ENCODE measurements around the gene GNB5.

GNB5 gene

GRCh38 chr15:52225230-52225629 lies 34.0 kb upstream of the GNB5 start:
- H3K27me3 ChIP-seq (ENCODE audit: insufficient read depth, poor library complexity, severe bottlenecking): no peaks in the 10 kb centered on the region
- DNase-seq (ENCODE audit: low read depth in 1 of 2, low spot score in 1 of 2): no peak
- TF ChIP-seq CTCF (IDR thresholded peaks at IDR 0.05; ENCODE audit: insufficient read depth, low read length): no peak
- no peak overlapping the region for H3K27ac ChIP-seq (replicated peaks)
- H3K4me3 ChIP-seq (replicated peaks; ENCODE audit: insufficient read depth, low read length): no peak overlapping the region

GRCh38 chr15:52224211-52224610 lies 33.0 kb upstream of the GNB5 start:
- Histone ChIP-seq H3K27me3 (ENCODE audit: insufficient read depth, poor library complexity, severe bottlenecking) (no peaks in the 10 kb centered on the region), H3K4me3 (replicated peaks; ENCODE audit: insufficient read depth, low read length) (no peak overlapping the region), H3K27ac (replicated peaks) (no peak overlapping the region)
- TF ChIP-seq POLR2AphosphoS5 (IDR thresholded peaks at IDR 0.05; ENCODE audit: low read depth): no peak
- DNase-seq (ENCODE audit: low read depth in 1 of 2, low spot score in 1 of 2): peak in 1 of 2 experiments; percentile 32

GRCh38 chr15:52221730-52222129 lies 30.5 kb upstream of the GNB5 start:
- Histone ChIP-seq H3K27me3 (ENCODE audit: insufficient read depth, poor library complexity, severe bottlenecking) (no peaks in the 10 kb centered on the region), H3K27ac (replicated peaks) (no peak overlapping the region), H3K4me3 (replicated peaks; ENCODE audit: insufficient read depth, low read length) (no peak overlapping the region)
- no peak for TF ChIP-seq GABPA (IDR thresholded peaks at IDR 0.05; ENCODE audit: low read depth)
- no peak for TF ChIP-seq CTCF (IDR thresholded peaks at IDR 0.05; ENCODE audit: insufficient read depth, low read length)
- TF ChIP-seq REST (IDR thresholded peaks at IDR 0.05; ENCODE audit: insufficient replicate concordance, low read depth): no peak
- no peak for TF ChIP-seq SPI1 (IDR thresholded peaks at IDR 0.05; ENCODE audit: borderline replicate concordance, low read depth)
- no peak for TF ChIP-seq POLR2AphosphoS5 (IDR thresholded peaks at IDR 0.05; ENCODE audit: low read depth)
- DNase-seq (ENCODE audit: low read depth in 1 of 2, low spot score in 1 of 2): no peak

- no peak for DNase-seq (ENCODE audit: low read depth in 1 of 2, low spot score in 1 of 2)
- Histone ChIP-seq H3K4me3 (replicated peaks; ENCODE audit: insufficient read depth, low read length) (no peak overlapping the region), H3K27ac (replicated peaks) (no peak overlapping the region), H3K27me3 (ENCODE audit: insufficient read depth, poor library complexity, severe bottlenecking) (no peaks in the 10 kb centered on the region)
- TF ChIP-seq REST (IDR thresholded peaks at IDR 0.05; ENCODE audit: insufficient replicate concordance, low read depth): no peak
- no peak for TF ChIP-seq CTCF (IDR thresholded peaks at IDR 0.05; ENCODE audit: insufficient read depth, low read length)
- TF ChIP-seq SPI1 (IDR thresholded peaks at IDR 0.05; ENCODE audit: borderline replicate concordance, low read depth): no peak
- no peak for TF ChIP-seq POLR2AphosphoS5 (IDR thresholded peaks at IDR 0.05; ENCODE audit: low read depth)
- no peak for TF ChIP-seq GABPA (IDR thresholded peaks at IDR 0.05; ENCODE audit: low read depth)
These were observed 29.9 kb upstream of the GNB5 start for GRCh38 chr15:52220937-52221660.

All from HL-60 (cell line).